Measurements from ENCODE around the gene MXRA8.
"Not testable (repeated sequence)": the region's sequence is repeated elsewhere in the genome, so short reads cannot be mapped to it uniquely, and the experiment has no call there.

The MXRA8 gene

DNA sequence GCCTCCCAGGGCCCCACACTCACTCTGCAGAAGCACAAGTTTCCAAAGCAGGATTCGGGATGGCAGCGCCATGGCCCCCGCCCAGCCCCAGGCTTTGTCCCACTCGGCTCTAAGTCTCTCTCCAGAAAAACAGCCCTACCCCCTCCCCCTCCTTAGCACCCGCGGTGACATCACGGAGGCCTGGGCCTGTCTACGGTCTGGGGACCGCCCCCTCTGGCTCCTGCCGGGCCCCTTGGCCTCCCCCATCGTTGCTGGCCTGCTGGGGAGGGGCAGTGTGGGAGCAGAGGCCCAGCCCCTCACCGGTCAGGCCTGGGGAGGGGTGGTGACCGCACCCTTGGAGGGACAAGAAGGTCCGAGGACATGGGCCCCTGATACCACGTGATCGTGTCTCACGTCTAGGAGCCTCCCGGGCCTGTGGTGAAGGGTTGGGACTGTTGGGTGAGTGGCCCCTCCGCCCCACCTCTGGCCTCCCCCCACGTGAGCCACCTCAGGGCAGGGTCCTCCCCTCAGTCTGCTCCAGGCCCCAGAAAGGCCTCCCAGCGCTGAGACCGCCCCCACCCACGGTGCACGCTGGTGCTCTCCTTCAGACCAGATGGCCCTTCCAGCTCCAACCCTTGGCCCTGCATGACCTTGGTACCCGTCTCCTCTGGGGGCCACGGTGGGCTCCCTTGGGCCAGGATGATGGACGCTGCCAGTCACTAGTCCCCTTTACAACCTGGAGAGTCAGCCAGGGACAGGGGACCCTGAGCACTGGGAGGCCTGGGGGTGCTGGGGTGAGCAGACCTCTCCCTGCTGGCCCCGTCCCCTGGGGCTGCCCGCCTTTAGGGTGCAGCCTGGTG is at the start of gene MXRA8:
Gene MXRA8, minus strand, starts transcription at position 123 of the 839 bp plus-strand sequence. Its CDS starts 51 bp downstream, at position 72.
- DNase-seq, result peak; percentile 55 to 73
- TF ChIP-seq GATA1 (IDR thresholded peaks at IDR 0.05; ENCODE audit: low read depth, low read length), result no peak
- TF ChIP-seq POLR2A (IDR thresholded peaks at IDR 0.05; ENCODE audit: low read length), result no peak

DNA sequence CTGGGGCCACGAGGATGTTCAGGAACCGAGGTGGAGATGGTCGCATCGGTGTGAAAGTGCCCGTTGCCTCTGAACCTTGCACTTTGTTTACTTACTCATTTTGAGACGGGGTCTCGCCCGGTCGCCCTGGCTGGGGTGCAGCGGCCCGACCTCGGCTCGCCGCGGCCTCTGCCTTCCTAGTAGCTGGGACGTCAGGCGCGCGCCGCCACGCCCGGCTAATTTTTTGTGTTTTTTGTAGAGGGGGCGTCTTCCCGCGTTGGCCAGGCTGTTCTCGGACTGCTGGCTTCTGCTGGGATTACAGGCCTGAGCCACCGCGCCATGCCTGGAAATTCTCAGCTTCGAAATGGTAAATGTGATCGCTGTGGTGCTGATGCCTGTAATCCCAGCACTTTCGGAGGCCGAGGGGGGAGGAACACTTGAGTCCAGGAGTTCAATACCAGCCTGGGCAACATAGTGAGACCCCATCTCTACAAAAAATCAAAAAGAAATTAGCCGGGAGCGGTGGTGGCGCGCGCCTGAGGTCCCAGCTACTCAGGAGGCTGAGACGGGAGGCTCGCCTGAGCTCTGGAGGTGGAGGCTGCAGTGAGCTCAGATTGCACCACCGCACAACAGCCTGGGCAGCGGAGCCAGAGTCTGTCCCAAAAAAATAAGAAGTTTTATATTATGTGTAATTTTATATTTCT is 49.4 kb upstream of the MXRA8 start:
- TF ChIP-seq GATA1 (IDR thresholded peaks at IDR 0.05; ENCODE audit: low read depth, low read length) (no peak), POLR2A (IDR thresholded peaks at IDR 0.05; ENCODE audit: low read length) (no peak)
- DNase-seq, result peak; percentile 70 to 75

GRCh38 chr1:1406821-1407635 is 48.7 kb upstream of the MXRA8 start, which contains the start of gene MRPL20:
Gene MRPL20 (minus strand): TSS chr1:1407293. CDS start chr1:1407217, 76 bp downstream.
- TF ChIP-seq POLR2A (IDR thresholded peaks at IDR 0.05; ENCODE audit: low read length), result peak; percentile 92
- TF ChIP-seq GATA1 (IDR thresholded peaks at IDR 0.05; ENCODE audit: low read depth, low read length), result no peak
- peak; percentile 95 for DNase-seq

DNA sequence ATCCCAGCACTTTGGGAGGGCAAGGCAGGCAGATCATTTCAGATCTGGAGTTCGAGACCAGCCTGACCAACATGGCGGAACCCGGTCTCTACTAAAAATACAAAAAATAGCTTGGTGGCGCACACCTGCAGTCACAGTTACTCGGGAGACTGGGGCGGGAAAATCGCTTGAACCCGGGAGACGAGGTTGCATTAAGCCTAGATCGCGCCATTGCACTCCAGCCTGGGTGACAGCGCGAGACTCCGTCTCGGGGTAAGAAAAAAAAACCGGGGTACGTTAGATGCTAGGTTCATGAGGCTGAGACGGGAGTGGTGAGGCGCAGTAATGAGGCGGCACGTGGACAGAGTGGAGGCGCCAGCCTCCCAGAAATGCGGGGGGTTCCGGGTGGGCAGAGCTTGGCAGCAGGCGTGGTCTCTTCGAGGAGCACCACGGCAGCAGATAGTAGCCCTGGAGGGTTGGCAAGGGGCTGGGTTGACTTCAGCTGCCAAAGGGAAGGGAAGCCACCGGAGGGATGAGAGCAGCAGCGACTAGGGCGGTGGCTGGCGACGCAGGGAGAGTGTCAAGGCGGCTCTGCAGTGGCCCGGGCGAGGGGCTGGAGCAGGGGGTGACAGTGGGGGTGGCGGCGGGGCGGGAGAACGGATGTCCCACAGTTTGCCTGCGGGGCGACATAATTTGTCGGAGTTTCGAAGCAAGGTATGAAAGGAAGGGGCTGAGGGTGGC is 47.9 kb upstream of the MXRA8 start:
- DNase-seq, result peak; percentile 48 to 49
- TF ChIP-seq GATA1 (IDR thresholded peaks at IDR 0.05; ENCODE audit: low read depth, low read length) (no peak), POLR2A (IDR thresholded peaks at IDR 0.05; ENCODE audit: low read length) (no peak)

DNA sequence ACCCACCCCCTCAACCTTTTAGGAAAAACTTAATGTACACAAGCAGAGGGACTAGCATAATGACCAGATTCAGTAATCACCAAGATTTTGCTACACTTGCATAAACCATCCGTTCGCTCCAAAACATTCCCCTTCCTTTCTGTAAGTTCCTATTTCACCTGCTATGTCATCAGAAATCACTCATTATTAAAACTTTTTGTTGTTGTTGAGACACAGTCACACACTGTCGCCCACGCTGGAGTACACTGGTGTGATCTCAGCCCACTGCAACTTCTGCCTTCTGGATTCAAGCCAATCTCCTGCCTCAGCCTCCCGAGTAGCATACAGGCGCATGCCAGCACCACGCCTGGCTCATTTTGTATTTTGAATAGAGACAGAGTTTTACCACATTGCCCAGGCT is 45.3 kb upstream of the MXRA8 start:
- TF ChIP-seq POLR2A (IDR thresholded peaks at IDR 0.05; ENCODE audit: low read length), result peak; percentile 19
- TF ChIP-seq GATA1 (IDR thresholded peaks at IDR 0.05; ENCODE audit: low read depth, low read length), result no peak

GRCh38 chr1:1402901-1403392 is 44.6 kb upstream of the MXRA8 start:
- not testable (repeated sequence) for DNase-seq

More for the DNA sequence above, 45.3 kb upstream of the MXRA8 start:
- no peak for DNase-seq

DNA sequence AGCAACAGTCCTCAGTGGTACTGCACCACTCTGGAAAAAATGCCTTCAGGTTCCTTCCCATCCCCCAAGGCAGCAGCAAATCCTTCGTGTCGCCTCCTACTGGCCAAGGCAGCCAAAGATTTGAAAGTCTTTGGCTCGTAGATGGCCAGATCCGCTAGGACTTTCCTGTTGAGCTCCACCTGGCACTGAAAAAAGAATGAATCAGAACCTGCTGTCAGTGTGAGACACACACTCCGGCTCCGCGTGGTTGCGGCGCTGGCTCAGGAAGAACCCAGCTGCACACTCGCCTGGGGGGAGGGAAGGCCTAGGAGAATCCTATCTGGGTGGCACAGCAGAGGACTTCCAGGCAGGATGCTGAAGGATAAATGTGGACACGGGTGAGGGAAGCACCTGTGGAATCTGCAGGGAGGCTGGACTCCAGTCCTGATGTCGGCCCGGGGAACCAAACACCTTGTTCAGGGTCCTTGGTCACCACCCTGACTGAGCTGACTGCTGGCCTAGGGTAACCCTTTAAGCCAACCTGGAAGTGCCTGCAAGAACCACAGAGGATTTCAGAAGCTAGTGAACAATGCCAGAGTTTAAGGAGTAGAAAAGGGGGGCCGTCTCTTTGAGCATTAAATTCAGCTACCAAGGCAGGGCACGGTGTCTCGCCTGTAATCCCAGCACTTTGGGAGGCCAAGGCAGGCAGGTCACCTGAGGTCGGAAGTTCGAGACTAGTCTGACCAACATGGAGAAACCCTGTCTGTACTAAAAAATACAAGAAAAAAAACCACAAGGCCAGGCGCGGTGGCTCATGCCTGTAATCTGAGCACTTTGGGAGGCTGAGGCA is 43.9 kb upstream of the MXRA8 start:
- TF ChIP-seq GATA1 (IDR thresholded peaks at IDR 0.05; ENCODE audit: low read depth, low read length) (no peak), POLR2A (IDR thresholded peaks at IDR 0.05; ENCODE audit: low read length) (no peak)
- DNase-seq, result peak; percentile 58 to 68

DNA sequence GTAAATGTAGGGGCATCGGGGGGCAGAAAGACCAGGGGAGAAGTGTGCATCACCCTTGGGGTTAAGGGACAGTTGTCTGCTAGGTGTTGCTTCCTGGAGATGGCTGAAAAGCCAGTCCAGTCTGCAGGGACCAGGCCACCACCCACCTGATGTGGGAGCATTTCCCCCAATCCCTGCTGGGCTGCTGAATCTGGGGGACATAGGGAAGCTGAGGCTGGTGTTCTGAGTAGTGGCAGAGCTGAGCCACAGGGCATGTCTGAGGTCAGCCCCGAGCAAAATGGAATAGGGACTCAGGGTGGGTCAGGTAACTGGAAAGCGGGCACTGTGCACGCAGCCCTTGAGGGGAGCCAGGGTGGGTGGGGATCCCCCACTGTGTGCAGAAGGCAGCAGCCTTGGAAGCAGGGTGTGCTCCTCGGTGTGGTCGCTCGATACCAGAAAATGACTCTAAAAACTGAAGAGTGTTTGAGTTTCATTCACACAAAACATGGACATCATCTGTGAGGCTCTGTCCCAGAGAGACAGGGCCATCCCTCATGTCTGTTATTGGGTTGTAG is 43.2 kb upstream of the MXRA8 start:
- no peak for DNase-seq
- TF ChIP-seq GATA1 (IDR thresholded peaks at IDR 0.05; ENCODE audit: low read depth, low read length) (no peak), POLR2A (IDR thresholded peaks at IDR 0.05; ENCODE audit: low read length) (peak; percentile 42)

- DNase-seq, result no peak
- TF ChIP-seq GATA1 (IDR thresholded peaks at IDR 0.05; ENCODE audit: low read depth, low read length), result no peak
- no peak for TF ChIP-seq POLR2A (IDR thresholded peaks at IDR 0.05; ENCODE audit: low read length)
These were observed 42.5 kb upstream of the MXRA8 start for GRCh38 chr1:1400576-1401456.

DNA sequence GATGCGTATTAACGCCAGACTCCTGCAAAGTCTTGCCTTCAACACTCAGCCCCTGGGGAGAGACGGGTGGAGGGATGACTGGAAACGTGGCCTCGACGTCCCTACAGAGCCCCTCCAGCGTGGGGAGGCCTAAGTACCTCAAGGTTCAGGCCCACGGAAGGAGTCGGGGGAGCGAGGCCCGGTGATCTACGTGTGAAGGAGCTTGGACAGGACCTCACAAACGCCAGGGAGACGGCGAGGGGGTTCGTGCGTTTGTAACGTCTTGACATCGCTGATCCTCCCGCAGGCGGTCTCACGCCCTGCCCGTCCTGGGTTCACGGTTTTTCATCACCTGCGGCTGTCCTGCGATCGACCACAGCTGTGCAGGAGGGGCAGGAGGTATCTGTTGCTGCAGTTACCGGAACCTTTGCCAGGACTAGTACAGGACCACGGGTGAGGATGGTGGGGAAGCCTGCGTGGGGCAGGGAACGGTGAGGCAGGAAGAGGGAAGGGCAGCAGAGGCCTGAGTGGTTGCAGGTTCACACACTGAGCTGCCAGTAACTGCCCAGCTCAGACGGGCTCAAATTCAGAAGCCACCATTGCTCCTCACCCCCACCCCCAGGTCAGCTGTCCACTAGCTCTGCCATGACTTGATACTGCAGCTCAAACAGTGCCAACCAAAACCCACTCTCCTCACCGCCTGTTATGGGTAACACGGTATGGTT is 41.7 kb upstream of the MXRA8 start:
- DNase-seq, result peak; percentile 70 to 75
- no peak for TF ChIP-seq GATA1 (IDR thresholded peaks at IDR 0.05; ENCODE audit: low read depth, low read length)
- peak; percentile 64 for TF ChIP-seq POLR2A (IDR thresholded peaks at IDR 0.05; ENCODE audit: low read length)

All from erythroblast (primary cell).